Neuronal stem cell (in vitro differentiated cells): ENCODE results near the gene BNIP5.

Source experiments
- DNase-seq: peaks from one replicate; pipeline ENCODE4 v3.0.0-alpha.2; 2013; ENCODE audit warnings: low spot score
- H2AFZ ChIP-seq: one replicate; pipeline ENCODE4 v1.6.1; 2013; ENCODE audit warnings: mild to moderate bottlenecking, low read length, inconsistent platforms
- H2AK5ac ChIP-seq: 2 replicates; pipeline ENCODE4 v1.6.1; 2013; ENCODE audit warnings: low read depth, mild to moderate bottlenecking, inconsistent platforms, low read length, moderate library complexity, mixed read lengths
- H2BK120ac ChIP-seq: 2 replicates; pipeline ENCODE4 v1.6.1; 2013; ENCODE audit warnings: low read depth, mild to moderate bottlenecking, inconsistent platforms, low read length, moderate library complexity, mixed read lengths
- H2BK12ac ChIP-seq: one replicate; pipeline ENCODE4 v1.6.1; 2013; ENCODE audit warnings: low read length, inconsistent platforms
- H2BK15ac ChIP-seq: 2 replicates; pipeline ENCODE4 v1.6.1; 2013; ENCODE audit warnings: mild to moderate bottlenecking, low read length, inconsistent platforms, mixed read lengths
- H2BK5ac ChIP-seq: one replicate; pipeline ENCODE4 v1.6.1; 2013; ENCODE audit warnings: inconsistent platforms, mild to moderate bottlenecking, low read length, moderate library complexity
- H3K14ac ChIP-seq: one replicate; pipeline ENCODE4 v1.6.1; 2013; ENCODE audit warnings: low read length, inconsistent platforms
- H3K18ac ChIP-seq: 2 replicates; pipeline ENCODE4 v1.6.1; 2013; ENCODE audit warnings: low read length, inconsistent platforms
- H3K23ac ChIP-seq: 2 replicates; pipeline ENCODE4 v1.6.1; 2013; ENCODE audit warnings: low read depth, mild to moderate bottlenecking, mixed read lengths, low read length, inconsistent platforms; ENCODE audit not compliant: poor library complexity
- H3K27ac ChIP-seq: replicated peaks from 3 replicates; pipeline ENCODE4 v1.5.1; 2013; ENCODE audit warnings: low read length, inconsistent platforms
- H3K27me3 ChIP-seq, 3 experiments: 2 replicates each; pipeline ENCODE4 v1.6.1; 2013; ENCODE audit warnings: low read length in 3 of 3, mild to moderate bottlenecking in 2 of 3, inconsistent platforms in 1 of 3, low read depth in 1 of 3, mixed read lengths in 1 of 3, moderate library complexity in 1 of 3; ENCODE audit not compliant: control insufficient read depth in 3 of 3, insufficient read depth in 3 of 3
- H3K36me3 ChIP-seq, 2 donors: replicated peaks in 1 of 2; 2 replicates each; pipeline ENCODE4 v1.6.1; 2013; ENCODE audit warnings: low read length in 2 of 2; ENCODE audit not compliant: control insufficient read depth in 2 of 2, insufficient read depth in 2 of 2
- H3K4ac ChIP-seq: 2 replicates; pipeline ENCODE4 v1.6.1; 2013; ENCODE audit warnings: inconsistent platforms, mild to moderate bottlenecking, low read length, moderate library complexity
- H3K4me1 ChIP-seq, 2 donors: 1 replicate in 1 of 2; 2 replicates in 1 of 2; pipeline ENCODE4 v1.6.1; 2013; ENCODE audit warnings: low read length in 2 of 2, low read depth in 1 of 2; ENCODE audit not compliant: control insufficient read depth in 2 of 2, insufficient read depth in 1 of 2
- H3K4me2 ChIP-seq: one replicate; pipeline ENCODE4 v1.6.1; 2013; ENCODE audit warnings: mild to moderate bottlenecking, low read length, inconsistent platforms; ENCODE audit not compliant: insufficient read depth, poor library complexity, severe bottlenecking
- H3K4me3 ChIP-seq, 2 donors: 2 replicates each; pipeline ENCODE4 v1.5.1; 2013; ENCODE audit warnings: low read length in 2 of 2, mild to moderate bottlenecking in 2 of 2, inconsistent platforms in 1 of 2, moderate library complexity in 1 of 2
- H3K79me1 ChIP-seq: one replicate; pipeline ENCODE4 v1.6.1; 2013; ENCODE audit warnings: low read depth, mild to moderate bottlenecking, inconsistent platforms, low read length, moderate library complexity
- H3K9ac ChIP-seq: one replicate; pipeline ENCODE4 v1.6.1; 2013; ENCODE audit warnings: mild to moderate bottlenecking, low read depth, low read length, inconsistent platforms; ENCODE audit not compliant: poor library complexity
- H3K9me3 ChIP-seq, 2 donors: replicated peaks in 1 of 2; 2 replicates each; pipeline versions ENCODE3 to v1.6.1; 2013; ENCODE audit warnings: low read length in 2 of 2, mild to moderate bottlenecking in 2 of 2, inconsistent platforms in 1 of 2, low read depth in 1 of 2, mixed read lengths in 1 of 2, moderate library complexity in 1 of 2; ENCODE audit not compliant: control insufficient read depth in 2 of 2, insufficient read depth in 1 of 2
- H4K8ac ChIP-seq: one replicate; pipeline ENCODE4 v1.6.1; 2013; ENCODE audit warnings: low read depth, mild to moderate bottlenecking, inconsistent platforms, low read length, moderate library complexity
- H4K91ac ChIP-seq: one replicate; pipeline ENCODE4 v1.6.1; 2013; ENCODE audit warnings: low read length, low read depth, mild to moderate bottlenecking, inconsistent platforms; ENCODE audit not compliant: poor library complexity
- WGBS, 2 donors: extraction: QIAGEN DNeasy Blood & Tissue Kit; methylation state at CpG; one replicate each; pipeline ENCODE4 v1.1.7; 2013; ENCODE audit warnings: missing lambda C conversion rate in 2 of 2, mixed read lengths in 1 of 2; ENCODE audit not compliant: insufficient read length in 2 of 2, insufficient replicate concordance in 1 of 2; ENCODE audit errors: extremely low coverage in 2 of 2; 5-methylcytosine and 5-hydroxymethylcytosine counted together

The BNIP5 gene

DNA sequence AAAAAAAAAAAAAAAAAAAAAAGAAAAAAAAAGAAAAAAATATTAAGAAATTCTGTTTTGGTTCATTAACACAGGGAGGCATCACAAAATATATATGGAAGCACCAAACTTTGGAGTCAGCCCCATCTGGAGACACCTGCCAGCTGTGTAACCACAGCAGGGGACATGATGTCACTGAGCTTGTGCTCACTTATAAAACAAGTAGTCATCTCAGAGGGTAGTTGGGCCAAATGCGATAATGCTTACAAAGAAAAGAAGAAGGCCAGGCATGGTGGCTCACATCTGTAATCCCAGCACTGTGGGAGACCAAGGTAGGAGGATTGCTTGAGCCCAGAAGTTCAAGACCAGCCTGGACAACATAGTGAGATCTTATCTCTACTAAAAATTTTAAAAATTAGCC is 1.1 kb upstream of the BNIP5 start:
- H3K79me1 ChIP-seq, result no peaks in the 10 kb centered on the region
- H4K91ac ChIP-seq, result no peak overlapping the region
- no peak overlapping the region for H3K9ac ChIP-seq
- no peak overlapping the region for H2BK120ac ChIP-seq
- peaks cover 8 to 14% of the 10 kb centered on the region in 2 donors for H3K4me1 ChIP-seq
- H3K27ac ChIP-seq, result no peak overlapping the region
- no peak overlapping the region for H3K23ac ChIP-seq
- H4K8ac ChIP-seq, result no peak overlapping the region
- no peak overlapping the region for H3K4ac ChIP-seq
- no peak overlapping the region for H3K4me3 ChIP-seq
- H3K18ac ChIP-seq, result no peak overlapping the region
- no peak overlapping the region for H3K4me2 ChIP-seq
- DNase-seq, result no peak
- H3K9me3 ChIP-seq, result no peaks in the 10 kb centered on the region
- no CpG with 5 or more reads among the region's 1 CpG for WGBS, 2 donors
- H2BK12ac ChIP-seq, result no peak overlapping the region
- no peak overlapping the region for H2BK15ac ChIP-seq
- no peaks in the 10 kb centered on the region for H3K36me3 ChIP-seq
- no peak overlapping the region for H2AK5ac ChIP-seq
- H3K14ac ChIP-seq, result no peak overlapping the region
- peaks cover 0 to 61% (median 6%) of the 10 kb centered on the region in 3 experiments for H3K27me3 ChIP-seq
- no peak overlapping the region for H2BK5ac ChIP-seq
- no peak overlapping the region for H2AFZ ChIP-seq

DNA sequence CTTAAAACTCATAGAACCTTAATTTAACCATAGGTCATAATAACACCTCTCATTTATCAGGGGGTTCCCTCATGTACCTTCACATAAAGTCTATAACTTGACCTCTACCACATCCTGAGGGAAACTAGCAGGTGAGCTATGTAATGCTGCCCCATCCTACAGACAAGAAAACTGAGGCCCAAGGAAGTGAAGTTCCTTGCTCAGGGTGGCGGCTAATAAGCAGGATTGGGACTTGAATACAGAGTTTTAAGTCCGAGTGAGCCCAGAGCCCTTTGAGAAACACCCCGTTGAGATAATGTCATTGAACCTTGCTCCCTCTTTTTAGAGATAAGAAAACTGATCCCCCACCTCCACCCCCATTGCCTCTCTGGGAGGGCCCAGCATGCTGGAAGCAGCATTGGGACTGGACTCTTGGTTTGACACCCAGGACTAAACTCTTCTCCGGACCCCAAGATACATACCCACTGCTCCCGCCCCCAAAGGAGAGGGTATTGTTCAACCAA is 429 bp downstream of the BNIP5 start:
- no peaks in the 10 kb centered on the region for H3K79me1 ChIP-seq
- no peak overlapping the region for H3K4ac ChIP-seq
- no peak overlapping the region for H2BK12ac ChIP-seq
- no peak overlapping the region for H3K4me3 ChIP-seq
- no peak overlapping the region for H3K18ac ChIP-seq
- H3K23ac ChIP-seq, result no peak overlapping the region
- H2BK120ac ChIP-seq, result no peak overlapping the region
- H2AK5ac ChIP-seq, result no peak overlapping the region
- peaks cover 8 to 14% of the 10 kb centered on the region in 2 donors for H3K4me1 ChIP-seq
- no CpG with 5 or more reads among the region's 5 CpGs for WGBS, 2 donors
- no peaks in the 10 kb centered on the region for H3K9me3 ChIP-seq
- no peak overlapping the region for H3K9ac ChIP-seq
- no peak overlapping the region for H3K27ac ChIP-seq
- H2AFZ ChIP-seq, result no peak overlapping the region
- no peaks in the 10 kb centered on the region for H3K36me3 ChIP-seq
- H4K91ac ChIP-seq, result no peak overlapping the region
- no peak overlapping the region for H3K14ac ChIP-seq
- no peak overlapping the region for H3K4me2 ChIP-seq
- no peak overlapping the region for H2BK15ac ChIP-seq
- H2BK5ac ChIP-seq, result no peak overlapping the region
- DNase-seq, result no peak
- no peak overlapping the region for H4K8ac ChIP-seq
- peaks cover 0 to 64% (median 6%) of the 10 kb centered on the region in 3 experiments for H3K27me3 ChIP-seq

DNA sequence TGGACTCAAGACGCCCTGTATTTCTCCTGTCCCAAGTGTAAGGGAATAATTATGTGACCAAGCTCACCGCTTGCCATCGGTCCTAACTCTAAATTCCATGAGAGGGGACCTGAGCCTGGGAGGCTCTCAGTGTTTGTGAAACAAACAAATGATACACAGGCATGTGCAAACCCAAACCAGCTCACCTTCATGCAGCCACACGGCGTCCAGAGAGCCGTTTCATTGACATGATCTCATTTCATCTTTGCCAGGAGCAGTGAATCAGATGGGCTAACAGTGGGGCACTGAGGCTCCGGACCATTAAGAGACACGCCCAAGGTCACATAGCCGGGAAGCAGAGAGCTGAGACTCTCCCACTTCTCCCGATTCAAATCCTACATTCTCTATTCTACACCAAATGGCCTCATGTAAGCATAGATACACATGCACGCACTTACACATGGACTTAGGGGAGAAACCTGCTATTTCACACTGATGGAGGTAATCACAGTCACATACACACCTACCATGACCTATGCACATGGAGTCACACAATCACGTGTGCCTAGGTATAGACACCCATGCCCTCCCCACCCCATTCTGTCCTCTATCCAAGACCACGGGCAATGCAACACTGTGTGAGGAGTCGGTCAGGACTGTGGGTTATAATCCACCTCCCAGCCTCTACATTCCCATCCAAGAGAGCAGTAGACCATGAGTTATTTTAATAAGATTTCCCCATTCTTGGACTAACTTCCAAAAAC is 1.1 kb downstream of the BNIP5 start:
- no peaks in the 10 kb centered on the region for H3K36me3 ChIP-seq
- H4K91ac ChIP-seq, result no peak overlapping the region
- no peak overlapping the region for H2AFZ ChIP-seq
- no peak overlapping the region for H3K14ac ChIP-seq
- H3K18ac ChIP-seq, result no peak overlapping the region
- H3K23ac ChIP-seq, result no peak overlapping the region
- no peak overlapping the region for H3K4me3 ChIP-seq
- H3K9ac ChIP-seq, result no peak overlapping the region
- H2BK12ac ChIP-seq, result no peak overlapping the region
- H3K79me1 ChIP-seq, result no peaks in the 10 kb centered on the region
- H4K8ac ChIP-seq, result no peak overlapping the region
- no peak overlapping the region for H2BK5ac ChIP-seq
- H3K27ac ChIP-seq, result no peak overlapping the region
- no peak overlapping the region for H2BK120ac ChIP-seq
- no peak overlapping the region for H3K4me2 ChIP-seq
- no peak for DNase-seq
- H2AK5ac ChIP-seq, result no peak overlapping the region
- H3K27me3 ChIP-seq, result peaks cover 0 to 61% (median 3%) of the 10 kb centered on the region in 3 experiments
- H3K4ac ChIP-seq, result no peak overlapping the region
- peaks cover 6 to 12% of the 10 kb centered on the region in 2 donors for H3K4me1 ChIP-seq
- H2BK15ac ChIP-seq, result no peak overlapping the region
- no peaks in the 10 kb centered on the region for H3K9me3 ChIP-seq
- no CpG with 5 or more reads among the region's 14 CpGs for WGBS, 2 donors

DNA sequence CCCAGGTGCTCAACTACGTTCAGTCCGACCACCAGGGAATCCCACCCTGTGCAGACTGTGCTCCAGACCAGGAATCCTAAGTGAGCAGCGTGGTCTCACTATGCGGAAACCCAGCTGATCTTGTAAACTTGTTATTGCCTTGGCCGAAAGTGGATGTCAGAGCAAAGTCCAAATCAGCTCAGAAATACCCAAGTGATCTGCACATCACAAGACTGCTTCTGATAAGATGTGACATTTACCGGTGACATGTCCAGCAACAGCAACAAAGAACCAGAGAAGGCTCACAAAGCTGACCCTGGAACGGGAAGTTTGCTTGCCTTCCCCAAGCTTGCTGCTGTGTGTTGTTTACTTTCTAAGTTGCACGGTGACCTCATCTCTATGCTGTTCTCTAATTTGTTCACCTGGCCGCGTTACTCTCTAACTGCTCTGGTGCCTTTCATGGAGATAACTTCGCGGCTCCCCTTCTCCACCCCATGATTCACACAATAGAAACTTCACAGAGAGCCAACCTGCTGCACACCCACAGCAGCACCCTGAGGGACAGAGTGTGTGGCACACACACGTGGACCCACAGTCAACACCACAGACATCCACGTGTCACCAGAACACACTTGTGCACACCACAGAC is 1.7 kb downstream of the BNIP5 start:
- Histone ChIP-seq H2BK5ac (no peak overlapping the region), H3K79me1 (no peaks in the 10 kb centered on the region), H3K4me3 (no peak overlapping the region), H2AFZ (no peak overlapping the region), H4K91ac (no peak overlapping the region), H2AK5ac (no peak overlapping the region), H3K23ac (no peak overlapping the region), H3K9ac (no peak overlapping the region), H3K14ac (no peak overlapping the region), H3K9me3 (no peaks in the 10 kb centered on the region), H3K18ac (no peak overlapping the region), H3K27ac (no peak overlapping the region), H4K8ac (no peak overlapping the region), H3K4me1 (peaks cover 10 to 16% of the 10 kb centered on the region in 2 donors), H2BK120ac (no peak overlapping the region), H2BK12ac (no peak overlapping the region), H3K36me3 (no peaks in the 10 kb centered on the region), H3K4me2 (no peak overlapping the region), H3K27me3 (peaks cover 0 to 54% (median 0%) of the 10 kb centered on the region in 3 experiments), H3K4ac (no peak overlapping the region), H2BK15ac (no peak overlapping the region)
- WGBS, 2 donors, result no CpG with 5 or more reads among the region's 14 CpGs
- no peak for DNase-seq
